GM18868 (cell line): ENCODE data around the gene GOLIM4.
"Not testable (repeated sequence)": the region's sequence is repeated elsewhere in the genome, so short reads cannot be mapped to it uniquely, and the experiment has no call there.

Experiments used
- ATAC-seq: cut with Tn5 transposase; IDR thresholded peaks from one replicate; pipeline ENCODE4 v1.9.1; 2021; ENCODE audit warnings: mild to moderate bottlenecking, moderate library complexity; ENCODE audit not compliant: unreplicated experiment

GOLIM4 gene, protein sequence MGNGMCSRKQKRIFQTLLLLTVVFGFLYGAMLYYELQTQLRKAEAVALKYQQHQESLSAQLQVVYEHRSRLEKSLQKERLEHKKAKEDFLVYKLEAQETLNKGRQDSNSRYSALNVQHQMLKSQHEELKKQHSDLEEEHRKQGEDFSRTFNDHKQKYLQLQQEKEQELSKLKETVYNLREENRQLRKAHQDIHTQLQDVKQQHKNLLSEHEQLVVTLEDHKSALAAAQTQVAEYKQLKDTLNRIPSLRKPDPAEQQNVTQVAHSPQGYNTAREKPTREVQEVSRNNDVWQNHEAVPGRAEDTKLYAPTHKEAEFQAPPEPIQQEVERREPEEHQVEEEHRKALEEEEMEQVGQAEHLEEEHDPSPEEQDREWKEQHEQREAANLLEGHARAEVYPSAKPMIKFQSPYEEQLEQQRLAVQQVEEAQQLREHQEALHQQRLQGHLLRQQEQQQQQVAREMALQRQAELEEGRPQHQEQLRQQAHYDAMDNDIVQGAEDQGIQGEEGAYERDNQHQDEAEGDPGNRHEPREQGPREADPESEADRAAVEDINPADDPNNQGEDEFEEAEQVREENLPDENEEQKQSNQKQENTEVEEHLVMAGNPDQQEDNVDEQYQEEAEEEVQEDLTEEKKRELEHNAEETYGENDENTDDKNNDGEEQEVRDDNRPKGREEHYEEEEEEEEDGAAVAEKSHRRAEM

DNA sequence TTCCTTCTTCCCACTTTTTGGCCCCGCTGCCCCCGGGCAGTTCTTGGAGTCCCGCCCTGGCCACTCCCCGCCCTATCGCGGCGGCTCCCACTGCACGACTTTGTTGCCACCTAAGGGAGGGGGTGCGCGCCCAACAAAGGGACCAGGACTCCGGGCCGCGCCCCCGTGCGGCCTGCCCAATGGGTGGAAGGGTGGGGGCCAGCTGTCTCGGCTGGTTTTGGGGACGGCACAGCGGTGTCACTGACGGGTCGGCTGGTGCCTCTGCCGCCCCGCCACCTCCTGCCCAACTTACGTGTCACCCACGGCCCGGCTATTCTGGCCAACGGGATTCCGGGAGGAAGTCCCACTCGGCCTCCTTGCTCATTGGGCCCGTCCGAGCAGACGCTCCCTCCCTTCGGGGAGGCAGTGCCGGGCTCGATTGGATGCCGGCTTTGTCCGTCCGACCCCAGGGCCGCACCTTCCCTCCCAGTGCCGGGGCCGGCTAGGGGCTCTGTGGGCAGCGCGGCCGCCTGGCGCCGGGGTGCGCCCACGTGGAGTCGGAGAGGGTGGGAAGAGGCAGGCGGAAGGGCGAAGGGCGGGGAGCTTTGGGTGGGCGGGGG is at the start of gene GOLIM4:
TSS of gene GOLIM4 (minus strand) at position 314 of the 599 bp plus-strand sequence. CDS start 639 bp downstream, outside the sequence.
- peak; percentile 82 for ATAC-seq

DNA sequence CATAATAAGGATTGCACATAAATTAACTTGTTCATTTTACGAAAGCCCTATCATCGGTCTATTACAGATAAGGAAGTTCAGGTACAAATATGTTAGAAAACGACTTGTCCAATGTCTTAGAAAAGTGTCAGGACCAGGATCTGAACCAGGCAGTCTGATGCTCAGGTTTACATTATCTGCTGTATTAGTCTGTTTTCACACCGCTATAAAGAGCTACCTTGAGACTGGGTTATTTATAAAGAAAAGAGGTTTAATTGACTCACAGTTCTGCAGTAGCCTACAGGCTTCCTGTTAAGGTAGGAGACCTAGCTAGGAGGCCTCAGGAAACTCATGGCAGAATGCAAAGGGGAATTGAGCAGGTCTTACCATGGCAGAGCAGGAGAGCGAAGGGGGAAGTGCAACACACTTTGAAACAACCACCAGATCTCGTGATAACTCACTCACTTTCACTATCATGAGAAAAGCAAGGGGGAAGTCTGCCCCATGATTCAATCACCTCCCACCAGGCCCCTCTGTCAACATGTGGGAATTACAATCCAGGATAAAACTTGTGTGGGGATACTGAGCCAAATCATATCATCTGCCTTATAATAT is 45.8 kb upstream of the GOLIM4 start:
- peak; percentile 79 for ATAC-seq

DNA sequence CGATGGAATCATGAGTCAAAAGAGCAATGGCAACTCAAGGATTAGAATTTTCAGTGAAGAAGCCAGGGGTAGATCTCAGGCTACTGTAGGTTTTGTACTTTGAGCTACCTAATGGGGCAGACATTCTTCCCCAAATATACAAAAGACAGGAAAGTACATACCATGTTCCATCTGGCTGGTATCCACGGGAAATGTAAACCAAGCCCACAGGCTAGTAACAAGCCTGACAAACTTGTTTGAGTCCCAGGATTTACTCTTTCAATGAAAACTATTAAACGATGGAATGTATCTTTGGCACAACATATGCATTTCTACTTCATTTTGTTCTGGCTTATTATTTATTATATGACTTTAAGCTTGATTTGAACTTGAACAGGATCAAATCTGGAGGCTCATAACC is 44.2 kb upstream of the GOLIM4 start:
- no peak for ATAC-seq

DNA sequence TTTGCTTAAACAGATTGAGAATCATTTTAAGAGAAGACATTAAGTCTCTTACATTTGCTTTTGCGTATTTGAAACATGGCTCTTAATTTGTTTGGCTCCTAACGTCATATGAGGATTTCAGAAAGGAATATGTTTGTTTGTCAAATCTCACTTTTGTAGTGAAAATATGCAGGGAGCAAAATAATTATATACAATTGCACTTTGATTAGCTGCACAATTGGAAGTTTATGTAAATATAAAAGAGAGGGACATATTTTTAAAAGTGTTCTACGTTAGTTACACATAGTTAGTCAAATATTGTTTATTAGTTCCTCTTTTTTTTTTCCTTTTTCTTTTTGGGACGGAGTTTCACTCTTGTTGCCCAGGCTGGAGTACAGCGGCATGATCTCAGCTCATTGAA is 42.7 kb upstream of the GOLIM4 start:
- no peak for ATAC-seq

DNA sequence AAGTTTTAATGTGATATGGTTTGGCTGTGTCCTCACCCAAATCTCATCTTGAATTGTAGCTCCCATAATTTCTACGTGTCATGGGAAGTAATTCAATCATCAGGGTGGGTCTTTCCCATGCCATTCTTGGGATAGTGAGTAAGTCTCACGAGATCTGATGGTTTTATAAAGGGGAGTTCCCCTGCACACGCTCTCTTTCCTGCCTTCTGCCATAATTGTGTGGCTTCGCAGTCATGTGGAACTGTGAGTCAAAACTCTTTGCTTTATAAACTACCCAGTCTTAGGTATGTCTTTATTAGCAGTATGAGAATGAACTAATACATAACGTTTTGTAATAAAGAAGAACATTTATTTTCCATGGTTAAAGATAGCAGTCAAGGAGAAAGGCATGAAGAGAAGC is 39.2 kb upstream of the GOLIM4 start:
- ATAC-seq: peak; percentile 91

DNA sequence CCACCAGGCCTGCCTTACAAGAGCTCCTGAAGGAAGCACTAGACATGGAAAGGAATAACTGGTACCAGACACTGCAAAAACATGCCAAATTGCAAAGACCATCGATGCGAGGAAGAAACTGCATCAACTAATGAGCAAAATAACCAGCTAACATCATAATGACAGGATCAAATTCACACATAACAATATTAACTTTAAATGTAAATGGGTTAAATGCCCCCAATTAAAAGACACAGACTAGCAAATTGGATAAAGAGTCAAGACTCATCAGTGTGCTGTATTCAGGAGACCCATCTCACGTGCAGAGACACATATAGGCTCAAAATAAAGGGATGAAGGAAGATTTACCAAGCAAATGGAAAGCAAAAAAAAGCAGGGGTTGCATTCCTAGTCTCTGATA is 34.5 kb upstream of the GOLIM4 start:
- not testable (repeated sequence) for ATAC-seq

DNA sequence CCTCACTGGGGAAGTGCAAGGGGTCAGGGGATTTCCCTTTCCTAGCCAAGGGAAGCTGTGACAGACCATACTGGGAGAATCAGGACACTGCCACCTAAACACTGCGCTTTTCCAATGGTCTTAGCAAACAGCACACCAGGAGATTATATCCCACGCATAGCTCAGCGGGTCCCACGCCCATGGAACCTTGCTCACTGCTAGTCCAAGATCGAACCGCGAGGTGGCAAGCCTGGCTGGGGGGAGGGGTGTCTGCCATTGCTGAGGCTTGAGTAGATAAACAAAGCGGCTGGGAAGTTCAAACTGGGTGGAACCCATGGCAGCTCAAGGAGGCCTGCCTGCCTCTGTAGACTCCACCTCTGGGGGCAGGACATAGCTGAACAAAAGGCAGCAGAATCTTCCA is 32.7 kb upstream of the GOLIM4 start:
- not testable (repeated sequence) for ATAC-seq

DNA sequence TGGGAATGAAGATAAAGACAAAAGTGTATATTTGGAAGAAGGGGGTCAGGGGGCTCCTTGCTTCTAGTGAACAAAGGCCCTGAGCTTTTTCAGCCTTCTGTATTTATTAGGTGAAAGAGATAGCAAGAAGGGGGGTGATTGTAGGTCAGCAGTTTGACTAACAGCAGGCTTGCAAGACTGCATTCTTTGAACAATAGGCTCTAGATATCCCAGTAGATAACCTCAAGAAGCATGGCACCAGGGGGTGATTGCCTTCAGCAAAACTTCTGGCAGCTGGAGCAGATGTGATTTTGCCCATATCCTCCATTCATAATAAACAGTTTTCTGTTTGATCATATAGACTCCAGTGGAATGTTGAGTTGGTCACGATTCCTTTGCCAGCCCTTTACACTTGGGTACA is 31.7 kb upstream of the GOLIM4 start:
- ATAC-seq: no peak

DNA sequence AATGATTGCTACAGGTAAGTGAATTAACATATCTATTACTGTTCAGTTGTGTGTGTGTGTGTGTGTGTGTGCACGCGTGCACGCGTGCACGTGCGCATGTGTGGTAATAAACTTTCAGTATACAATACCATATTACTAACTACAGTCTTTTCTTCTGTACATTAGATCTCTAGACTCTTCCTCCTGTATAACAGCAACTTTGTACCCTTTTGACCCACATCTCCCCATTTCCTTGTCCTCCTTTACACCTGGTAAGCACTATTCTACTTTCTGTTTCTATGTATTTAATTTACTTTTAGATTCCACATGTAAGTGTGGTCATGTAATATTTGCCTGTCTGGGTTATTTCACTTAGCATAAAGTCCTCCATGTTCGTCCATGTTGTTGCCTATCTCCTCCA is 29.1 kb upstream of the GOLIM4 start:
- ATAC-seq: no peak

DNA sequence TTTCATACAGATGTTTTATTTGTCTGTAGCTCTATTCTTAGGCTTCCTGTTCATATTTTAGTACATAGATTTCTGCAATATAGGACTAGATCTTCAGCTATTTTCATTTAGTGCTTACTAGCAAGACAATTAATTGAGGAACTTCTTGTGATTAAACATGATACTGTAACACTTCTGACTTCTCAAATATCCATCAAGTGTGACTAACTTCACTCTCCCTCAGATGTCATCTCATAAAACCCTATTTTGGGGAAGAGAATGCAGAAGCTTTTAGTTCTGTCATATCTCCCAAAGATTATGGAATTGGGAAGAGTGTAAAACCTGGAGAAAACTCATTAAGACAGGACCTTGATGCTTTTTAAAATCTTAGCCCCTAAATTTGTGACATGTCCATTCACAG is 28.6 kb upstream of the GOLIM4 start:
- ATAC-seq: no peak

DNA sequence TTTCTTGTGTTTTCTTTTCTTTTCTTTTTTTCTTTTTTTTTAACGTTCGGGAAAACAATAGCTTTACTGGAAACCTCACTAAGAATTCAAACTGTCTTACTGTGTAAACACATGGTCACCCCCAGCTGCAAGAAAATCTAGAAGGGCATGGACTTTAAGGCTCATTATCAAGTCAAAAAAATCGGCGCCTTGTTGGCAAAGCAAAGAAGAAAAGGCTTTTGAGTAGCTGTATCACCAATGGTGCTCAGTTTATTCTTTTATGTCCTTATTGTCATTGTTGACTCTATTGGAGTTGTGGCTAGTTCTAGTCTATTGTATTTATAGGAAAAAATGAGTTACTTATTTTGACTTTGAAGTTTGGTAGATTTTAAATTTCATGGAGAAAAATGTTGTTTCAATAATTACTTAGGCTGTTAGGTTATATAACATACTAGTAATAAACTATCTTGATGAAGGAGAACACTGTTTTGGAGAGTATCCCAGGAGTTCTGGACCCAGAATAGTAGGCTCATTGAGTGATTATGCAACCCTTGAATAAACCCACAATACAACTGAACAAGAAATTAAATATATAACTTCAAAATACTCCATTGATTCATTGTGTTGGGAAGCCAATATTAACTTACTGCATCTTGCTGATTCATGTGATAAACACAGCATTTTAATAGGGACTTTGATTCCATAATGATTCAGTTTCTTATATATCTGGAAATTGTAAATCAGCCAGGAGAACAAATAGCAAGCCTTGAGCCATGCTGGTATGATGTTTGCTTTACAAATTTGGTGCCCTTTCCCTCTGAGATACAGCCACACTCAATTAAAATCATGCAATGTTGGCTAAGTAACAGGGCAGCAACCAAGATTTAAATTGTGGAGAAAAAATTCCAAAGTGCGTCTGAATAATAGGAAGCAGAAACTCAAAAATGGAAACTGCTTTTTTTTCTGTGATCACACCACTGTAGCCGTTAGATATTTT is 27.8 kb upstream of the GOLIM4 start:
- ATAC-seq: no peak

DNA sequence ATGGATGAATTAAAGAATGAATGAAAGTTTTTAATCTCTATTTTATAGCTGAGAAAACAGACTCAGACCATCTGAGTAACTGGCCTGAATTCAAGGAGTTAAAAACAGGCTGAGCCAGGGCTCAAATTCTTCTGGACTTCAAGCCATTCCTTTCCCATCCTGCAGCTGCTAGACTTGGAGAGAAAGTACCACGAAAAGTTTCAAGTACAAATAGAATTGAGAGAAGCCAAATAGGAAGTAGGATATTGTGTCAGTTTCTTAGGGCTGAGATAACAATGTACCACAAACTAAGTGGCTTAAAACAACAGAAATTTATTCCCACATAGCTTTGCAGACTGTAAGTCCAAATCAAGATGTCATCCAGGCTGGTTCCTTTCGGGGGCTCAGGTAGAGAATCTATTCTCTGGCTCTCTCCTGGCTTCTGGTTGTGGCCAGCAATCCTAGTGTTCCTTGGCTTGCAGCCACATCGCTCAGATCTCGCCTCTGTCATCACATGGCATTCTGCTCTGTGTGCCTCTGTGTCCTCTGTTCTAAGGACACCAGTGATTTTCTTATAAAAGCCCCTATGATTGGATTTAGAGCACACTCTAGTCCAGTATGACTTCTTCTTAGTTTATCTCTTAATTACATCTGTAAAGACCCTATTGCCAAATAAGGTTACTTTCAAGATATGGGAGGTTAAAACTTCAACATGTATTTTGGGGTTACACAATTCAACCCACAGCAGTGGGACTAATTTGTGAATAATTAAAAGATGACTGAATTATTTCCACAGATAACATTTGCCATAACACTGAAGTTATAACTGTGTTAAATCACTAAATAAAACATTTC is 25.7 kb upstream of the GOLIM4 start:
- ATAC-seq: no peak

DNA sequence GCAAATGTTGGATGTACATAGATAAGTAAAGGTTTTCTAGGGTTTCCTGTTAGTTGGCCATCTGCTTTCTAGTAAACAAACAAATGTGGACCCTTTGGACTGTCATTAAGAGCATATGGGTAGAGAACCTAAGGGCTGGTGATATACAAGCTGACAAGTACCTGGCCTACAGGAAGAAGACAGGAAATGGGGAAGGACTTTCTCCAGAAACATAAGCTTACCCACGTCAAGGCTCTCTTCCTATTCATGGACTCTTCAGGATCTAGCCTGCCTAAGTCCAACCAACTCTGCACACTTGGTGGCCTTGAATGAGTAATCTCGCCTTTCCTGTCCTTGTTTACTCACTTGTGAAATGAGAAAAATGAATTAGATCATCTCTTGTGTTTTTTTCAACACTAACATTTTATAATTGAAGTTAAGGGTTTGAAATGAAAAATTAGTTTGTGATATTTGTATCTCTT is 22.2 kb upstream of the GOLIM4 start:
- ATAC-seq: no peak

DNA sequence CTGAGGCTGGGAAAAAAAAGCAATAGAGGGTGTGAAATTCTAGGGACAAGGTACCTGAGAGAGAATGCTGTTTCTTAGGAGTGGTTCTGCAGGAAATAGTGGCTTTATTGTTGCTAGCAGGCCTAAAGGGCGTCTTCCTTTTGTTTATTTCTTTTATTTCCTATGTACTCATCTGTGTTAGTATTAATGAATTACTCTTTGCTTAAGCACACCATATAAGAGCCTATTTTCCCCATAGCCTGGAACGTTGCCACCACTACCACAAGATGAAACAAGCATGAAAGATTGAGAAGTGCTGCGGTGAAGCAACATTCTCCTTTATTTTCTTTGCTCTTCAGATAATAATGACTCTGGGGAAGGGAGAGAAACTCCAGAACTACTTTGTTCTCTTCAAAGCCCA is 21.3 kb upstream of the GOLIM4 start:
- ATAC-seq: no peak

DNA sequence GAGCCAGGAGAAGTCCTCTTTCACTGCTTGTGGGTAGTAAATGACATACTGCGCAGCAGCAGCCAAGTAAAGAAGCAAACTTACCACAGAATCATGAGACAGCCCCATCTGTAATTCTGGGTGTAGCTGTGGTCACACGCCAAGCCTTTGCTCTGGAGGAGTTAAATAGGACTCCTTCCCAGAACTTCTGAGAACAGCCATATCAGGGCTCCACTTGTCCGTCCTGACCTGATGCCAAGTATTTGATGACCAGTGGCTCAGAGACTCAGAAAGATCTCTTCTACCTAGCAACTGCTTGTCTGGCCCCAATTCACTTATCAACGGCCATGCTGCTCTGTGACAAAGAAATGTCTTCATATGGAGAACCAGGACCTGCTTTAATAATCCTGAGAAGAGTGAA is 20.6 kb upstream of the GOLIM4 start:
- no peak for ATAC-seq

DNA sequence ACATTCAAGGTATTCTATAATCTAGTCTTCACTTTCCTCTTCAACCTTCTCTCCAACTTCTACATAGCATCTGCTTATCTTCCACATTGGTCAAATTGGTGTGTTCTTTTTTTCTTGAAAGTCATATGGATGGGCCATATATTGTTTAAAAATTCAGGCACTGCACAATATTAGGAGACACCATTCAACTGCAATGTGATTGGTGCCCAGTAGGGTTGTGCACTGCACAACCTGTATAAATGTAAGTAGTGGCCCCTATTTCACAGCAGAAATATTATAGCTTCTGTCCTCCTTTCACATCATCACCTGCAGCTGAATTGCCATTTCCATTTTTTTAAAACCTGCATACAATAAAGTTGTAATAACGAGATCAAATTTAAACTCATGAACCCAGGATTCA is 18.1 kb upstream of the GOLIM4 start:
- peak; percentile 46 for ATAC-seq

DNA sequence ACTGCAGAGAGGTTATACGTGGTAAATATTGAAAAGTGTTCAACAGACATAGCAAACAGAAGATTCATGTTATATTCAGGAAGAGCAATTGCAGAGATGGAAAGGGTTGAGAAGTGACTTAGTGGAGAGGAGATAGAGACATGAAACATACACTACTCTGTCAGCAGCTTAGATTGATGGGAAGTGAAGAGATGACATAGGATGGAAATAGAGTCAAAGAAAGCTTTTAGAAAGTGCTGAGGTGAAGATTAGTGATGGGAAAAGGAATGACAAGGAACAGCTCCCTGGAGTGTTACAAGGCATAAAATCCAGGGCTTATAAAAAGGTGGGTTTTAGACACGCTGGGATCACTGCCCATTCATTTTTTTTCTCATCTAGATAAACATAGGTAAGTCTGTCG is 17.2 kb upstream of the GOLIM4 start:
- ATAC-seq: no peak

DNA sequence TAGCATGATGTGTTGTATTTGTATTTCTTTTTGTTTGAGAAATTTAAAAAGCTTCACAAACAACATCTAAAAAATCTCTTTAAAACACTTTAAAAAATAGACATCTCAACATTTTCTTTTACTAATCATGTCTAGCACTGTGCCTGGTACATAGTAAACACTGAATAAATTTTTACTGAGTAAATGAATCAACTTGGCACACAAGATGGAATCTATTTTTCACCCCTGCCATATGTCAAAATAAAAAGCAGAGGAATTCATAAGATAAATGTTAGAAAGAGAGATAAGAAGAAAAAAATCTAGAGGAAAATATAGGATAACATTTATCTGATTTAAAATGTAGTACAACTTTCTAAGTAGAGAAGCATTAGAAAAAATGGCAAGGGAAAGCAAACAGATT is 8.6 kb upstream of the GOLIM4 start:
- ATAC-seq: no peak

DNA sequence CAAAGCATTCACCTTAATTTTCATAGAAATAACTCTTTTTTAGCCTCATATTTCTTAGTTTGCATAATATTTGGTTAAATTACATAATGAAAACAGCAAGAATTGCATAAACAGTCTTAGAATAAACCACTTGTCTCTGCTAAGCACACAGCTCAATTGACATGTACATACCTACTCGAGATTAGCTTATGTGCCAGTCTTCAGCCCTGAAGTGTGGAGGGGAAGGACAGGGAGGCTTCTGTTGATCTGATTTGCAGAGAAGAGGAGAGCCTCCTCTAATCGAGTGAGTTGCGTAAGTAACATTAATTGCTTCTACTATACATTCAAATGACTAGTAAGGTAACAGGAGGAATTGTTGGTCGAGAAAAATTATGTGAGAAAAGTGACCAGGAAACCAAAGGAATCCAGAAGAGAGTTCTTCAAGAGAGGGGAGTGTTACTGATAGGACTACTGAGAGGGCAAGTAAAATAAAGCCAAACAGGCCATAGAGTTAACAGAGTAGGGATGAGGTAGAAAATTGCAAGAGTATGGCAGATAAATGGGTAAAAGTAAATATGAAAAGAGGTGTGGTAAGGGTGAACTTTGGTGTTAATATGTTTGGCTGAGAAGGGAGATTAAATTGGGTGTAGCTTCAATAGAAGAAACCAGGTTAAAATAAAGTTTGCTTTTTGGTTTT is 7.1 kb upstream of the GOLIM4 start:
- ATAC-seq: no peak
